ENCODE data around the gene MAGOH.

MAGOH gene

GRCh38 chr1:53257454-53258081 is 19.2 kb upstream of the MAGOH start:
- Mint-ChIP-seq H3K27me3 (no peaks in the 10 kb centered on the region), H3K4me1 (ENCODE audit: low read depth) (no peaks in the 10 kb centered on the region), H3K9me3 (ENCODE audit: low read depth) (no peaks in the 10 kb centered on the region), H3K4me3 (no peak overlapping the region), H3K36me3 (peaks cover 30% of the 10 kb centered on the region), H3K27ac (no peak overlapping the region)

- H3K27me3 Mint-ChIP-seq, result no peaks in the 10 kb centered on the region
- H3K27ac Mint-ChIP-seq, result peak overlapping the region; percentile 22
- no peaks in the 10 kb centered on the region for H3K9me3 Mint-ChIP-seq (ENCODE audit: low read depth)
- no peak overlapping the region for H3K4me3 Mint-ChIP-seq
- H3K4me1 Mint-ChIP-seq (ENCODE audit: low read depth), result no peaks in the 10 kb centered on the region
- H3K36me3 Mint-ChIP-seq, result peaks cover 30% of the 10 kb centered on the region
Observed at GRCh38 chr1:53256511-53257453, 18.5 kb upstream of the MAGOH start.

GRCh38 chr1:53255031-53255430 is 16.7 kb upstream of the MAGOH start:
- H3K9me3 Mint-ChIP-seq (ENCODE audit: low read depth), result no peaks in the 10 kb centered on the region
- H3K36me3 Mint-ChIP-seq, result peaks cover 25% of the 10 kb centered on the region

GRCh38 chr1:53254011-53254640 is 15.8 kb upstream of the MAGOH start:
- no peak overlapping the region for H3K27ac Mint-ChIP-seq
- H3K27me3 Mint-ChIP-seq, result no peaks in the 10 kb centered on the region
- H3K4me1 Mint-ChIP-seq (ENCODE audit: low read depth), result no peaks in the 10 kb centered on the region
- no peak overlapping the region for H3K4me3 Mint-ChIP-seq
- H3K36me3 Mint-ChIP-seq, result peaks cover 30% of the 10 kb centered on the region
- H3K9me3 Mint-ChIP-seq (ENCODE audit: low read depth), result no peaks in the 10 kb centered on the region

More at GRCh38 chr1:53255031-53255430, 16.7 kb upstream of the MAGOH start:
- H3K4me3 Mint-ChIP-seq, result no peak overlapping the region
- H3K4me1 Mint-ChIP-seq (ENCODE audit: low read depth), result no peaks in the 10 kb centered on the region
- H3K27ac Mint-ChIP-seq, result no peak overlapping the region
- no peaks in the 10 kb centered on the region for H3K27me3 Mint-ChIP-seq

DNA sequence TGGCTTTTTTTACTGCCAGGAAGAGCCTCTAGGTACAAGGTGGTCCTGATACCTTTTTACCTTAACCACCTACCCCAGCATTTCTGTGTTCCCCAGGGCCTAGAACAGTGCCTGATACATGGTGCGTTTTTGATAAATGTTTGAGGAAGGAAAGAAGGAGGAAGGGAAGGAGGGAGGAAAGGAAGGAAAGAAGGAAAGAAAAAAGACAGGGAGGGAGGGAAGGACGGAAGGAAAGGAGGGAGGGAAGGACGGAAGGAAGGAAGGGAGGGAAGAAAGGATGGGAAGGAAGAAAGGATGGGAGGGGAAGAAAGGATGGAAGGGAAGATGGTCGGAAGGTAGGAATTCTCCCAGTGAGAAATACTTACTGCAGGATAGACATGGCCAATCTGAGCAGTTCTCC is 12.0 kb upstream of the MAGOH start:
- H3K36me3 Mint-ChIP-seq, result peaks cover 15% of the 10 kb centered on the region

DNA sequence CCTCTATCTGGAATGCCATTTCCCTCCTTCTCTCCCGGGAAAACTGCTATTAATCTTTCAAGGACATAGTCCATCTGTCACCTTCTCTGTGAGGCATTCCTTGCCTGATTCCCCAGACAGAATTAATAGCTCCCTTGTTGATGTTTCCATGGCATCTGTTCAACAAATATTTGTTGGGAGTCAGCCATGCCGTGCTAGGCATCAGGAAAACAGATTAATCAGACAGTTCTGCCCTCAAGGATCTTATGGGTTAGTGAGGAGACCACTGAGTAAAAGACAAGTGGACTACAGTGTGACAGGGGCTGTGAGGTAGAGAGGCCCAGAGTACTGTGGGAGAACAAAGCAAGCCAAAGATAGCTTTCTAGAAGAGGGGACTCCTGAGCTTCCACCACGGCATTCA is 11.4 kb upstream of the MAGOH start:
- H3K4me3 Mint-ChIP-seq, result no peak overlapping the region
- H3K36me3 Mint-ChIP-seq, result peaks cover 18% of the 10 kb centered on the region
- H3K9me3 Mint-ChIP-seq (ENCODE audit: low read depth), result no peaks in the 10 kb centered on the region
- H3K4me1 Mint-ChIP-seq (ENCODE audit: low read depth), result no peaks in the 10 kb centered on the region
- H3K27me3 Mint-ChIP-seq, result no peaks in the 10 kb centered on the region
- no peak overlapping the region for H3K27ac Mint-ChIP-seq

More for the DNA sequence above, 12.0 kb upstream of the MAGOH start:
- no peak overlapping the region for H3K4me3 Mint-ChIP-seq
- no peak overlapping the region for H3K27ac Mint-ChIP-seq
- no peaks in the 10 kb centered on the region for H3K4me1 Mint-ChIP-seq (ENCODE audit: low read depth)
- no peaks in the 10 kb centered on the region for H3K9me3 Mint-ChIP-seq (ENCODE audit: low read depth)
- no peaks in the 10 kb centered on the region for H3K27me3 Mint-ChIP-seq

DNA sequence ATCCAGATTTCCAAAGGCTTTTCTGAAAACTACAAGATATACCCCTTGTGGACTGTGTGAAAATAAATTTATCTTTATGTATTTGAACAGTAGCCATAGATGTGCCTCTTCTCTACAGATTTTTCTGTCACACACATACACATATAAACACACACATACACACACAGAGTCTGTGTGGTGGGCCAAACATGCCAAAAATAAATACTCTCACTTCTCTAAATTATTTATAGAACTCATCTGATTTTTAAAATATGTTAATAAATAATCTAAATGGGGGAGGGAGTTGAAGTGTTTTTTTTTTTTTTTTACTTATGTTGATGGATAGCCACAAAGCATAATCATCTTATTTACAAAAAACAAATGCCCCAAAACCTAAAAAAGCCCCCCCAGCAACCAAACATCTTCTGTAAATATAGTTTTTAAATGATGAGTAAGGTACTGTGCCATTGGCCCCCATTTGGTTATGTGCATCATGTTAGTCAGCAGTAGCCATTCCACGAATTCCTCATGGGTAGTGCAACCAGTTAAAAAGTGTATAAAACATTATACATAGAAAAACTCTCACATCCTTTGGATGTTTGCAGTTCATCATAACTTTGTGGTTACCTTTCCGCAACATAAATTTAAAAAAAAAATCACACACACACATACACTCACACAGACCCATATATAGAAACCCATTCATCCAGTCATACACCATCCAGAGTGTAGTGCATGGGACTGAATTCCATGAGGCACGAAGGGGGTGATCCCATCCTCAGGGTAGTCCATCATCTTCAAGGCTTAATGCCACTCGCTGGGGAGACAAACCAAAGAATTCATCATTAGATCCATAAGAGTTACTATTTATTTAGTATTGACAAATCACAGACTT is 8.2 kb upstream of the MAGOH start:
- Mint-ChIP-seq H3K27me3 (no peaks in the 10 kb centered on the region), H3K27ac (no peak overlapping the region), H3K36me3 (peaks cover 14% of the 10 kb centered on the region), H3K9me3 (ENCODE audit: low read depth) (no peaks in the 10 kb centered on the region), H3K4me1 (ENCODE audit: low read depth) (no peaks in the 10 kb centered on the region), H3K4me3 (no peak overlapping the region)

DNA sequence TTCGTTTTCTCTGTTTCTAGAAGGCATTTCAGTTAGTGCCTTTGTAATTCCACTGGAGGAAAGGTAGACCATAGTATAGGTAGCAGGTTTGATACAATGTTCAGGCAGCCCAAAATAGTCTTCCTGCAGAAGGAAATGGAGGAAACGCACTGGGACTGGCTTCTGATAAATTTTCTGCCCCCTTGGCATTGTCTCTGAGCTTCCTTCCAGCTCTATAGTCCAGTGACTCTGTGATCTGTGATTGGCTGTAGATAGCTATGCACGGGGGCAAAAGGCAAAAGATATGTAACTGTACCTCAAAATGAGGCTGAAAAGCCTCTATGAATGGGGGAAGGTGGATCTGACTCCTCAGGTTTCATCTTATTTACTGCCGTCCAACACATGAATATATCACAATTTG is 5.8 kb upstream of the MAGOH start:
- Mint-ChIP-seq H3K9me3 (ENCODE audit: low read depth) (no peaks in the 10 kb centered on the region), H3K27ac (no peak overlapping the region), H3K4me1 (ENCODE audit: low read depth) (peaks cover 2% of the 10 kb centered on the region), H3K4me3 (no peak overlapping the region), H3K27me3 (no peaks in the 10 kb centered on the region), H3K36me3 (peaks cover 8% of the 10 kb centered on the region)

GRCh38 chr1:53242381-53242780 is 4.1 kb upstream of the MAGOH start:
- Mint-ChIP-seq H3K27me3 (no peaks in the 10 kb centered on the region), H3K36me3 (peaks cover 11% of the 10 kb centered on the region), H3K27ac (no peak overlapping the region), H3K4me3 (no peak overlapping the region), H3K4me1 (ENCODE audit: low read depth) (peaks cover 16% of the 10 kb centered on the region), H3K9me3 (ENCODE audit: low read depth) (no peaks in the 10 kb centered on the region)

DNA sequence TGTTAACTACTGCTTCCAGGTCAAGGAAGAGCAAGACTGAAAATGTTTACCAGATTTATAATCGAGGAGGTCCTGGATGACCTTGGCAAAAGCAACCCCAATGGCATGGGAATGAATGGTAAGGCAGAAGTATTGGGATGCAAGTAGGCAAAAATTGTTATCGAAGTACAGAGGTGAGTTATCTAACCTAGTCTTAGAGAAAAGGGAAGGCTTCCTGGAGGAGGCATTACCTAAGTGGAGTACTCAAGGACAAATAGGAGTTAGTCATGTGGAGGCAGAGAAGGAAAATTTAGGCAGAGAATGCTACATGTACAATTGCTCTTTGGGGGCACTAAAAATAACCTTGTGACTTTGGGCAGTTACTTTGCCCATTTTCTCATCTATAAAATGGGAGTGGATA is 3.5 kb upstream of the MAGOH start:
- no peak overlapping the region for H3K4me3 Mint-ChIP-seq
- peaks cover 7% of the 10 kb centered on the region for H3K36me3 Mint-ChIP-seq
- H3K9me3 Mint-ChIP-seq (ENCODE audit: low read depth), result no peaks in the 10 kb centered on the region
- no peak overlapping the region for H3K27ac Mint-ChIP-seq
- H3K27me3 Mint-ChIP-seq, result no peaks in the 10 kb centered on the region
- peaks cover 18% of the 10 kb centered on the region for H3K4me1 Mint-ChIP-seq (ENCODE audit: low read depth)

GRCh38 chr1:53237638-53238037 is 680 bp downstream of the MAGOH start:
- Mint-ChIP-seq H3K36me3 (peaks cover 6% of the 10 kb centered on the region), H3K27me3 (no peaks in the 10 kb centered on the region)

GRCh38 chr1:53220962-53221286 is 17.4 kb downstream of the MAGOH start:
- Mint-ChIP-seq H3K4me1 (ENCODE audit: low read depth) (peaks cover 15% of the 10 kb centered on the region), H3K27ac (peak overlapping the region; percentile 96), H3K36me3 (no peaks in the 10 kb centered on the region), H3K27me3 (no peaks in the 10 kb centered on the region), H3K9me3 (ENCODE audit: low read depth) (no peaks in the 10 kb centered on the region), H3K4me3 (peak overlapping the region; percentile 92)

More at GRCh38 chr1:53237638-53238037, 680 bp downstream of the MAGOH start:
- H3K9me3 Mint-ChIP-seq (ENCODE audit: low read depth), result no peaks in the 10 kb centered on the region
- H3K4me1 Mint-ChIP-seq (ENCODE audit: low read depth), result peaks cover 37% of the 10 kb centered on the region
- H3K4me3 Mint-ChIP-seq, result peak overlapping the region; percentile 97
- H3K27ac Mint-ChIP-seq, result peak overlapping the region; percentile 96

- Mint-ChIP-seq H3K27me3 (no peaks in the 10 kb centered on the region), H3K27ac (peak within 1 kb of the TSS; percentile 96), H3K36me3 (no peaks in the 10 kb centered on the region)
Observed at GRCh38 chr1:53220171-53220961, 18.0 kb downstream of the MAGOH start, which contains the start of gene CZIB. Gene CZIB, minus strand, starts transcription at chr1:53220634. Its CDS starts 59 bp downstream, at chr1:53220575.

GRCh38 chr1:53219711-53220110 is 18.6 kb downstream of the MAGOH start:
- Mint-ChIP-seq H3K9me3 (ENCODE audit: low read depth) (no peaks in the 10 kb centered on the region), H3K27me3 (no peaks in the 10 kb centered on the region), H3K4me3 (peak overlapping the region; percentile 92), H3K4me1 (ENCODE audit: low read depth) (peaks cover 15% of the 10 kb centered on the region), H3K27ac (peak overlapping the region; percentile 96), H3K36me3 (no peaks in the 10 kb centered on the region)

More at GRCh38 chr1:53220171-53220961, 18.0 kb downstream of the MAGOH start, which contains the start of gene CZIB:
- Mint-ChIP-seq H3K4me3 (peak within 1 kb of the TSS; percentile 92), H3K4me1 (ENCODE audit: low read depth) (peaks cover 15% of the 10 kb centered on the region), H3K9me3 (ENCODE audit: low read depth) (no peaks in the 10 kb centered on the region)

All from activated naive CD8-positive, alpha-beta T cell (primary cell).